BLaER1 treated with 17β-estradiol and CSF1 and Interleukin-3, amounts not matched to agents 10 nM and 100 nM (cell line): ENCODE results near the gene GSAP.
A peak's percentile ranks its signal among the peaks of the same experiment; 100 is the strongest.
"Not testable (repeated sequence)": the region's sequence is repeated elsewhere in the genome, so short reads cannot be mapped to it uniquely, and the experiment has no call there.

ENCODE experiments used
- H3K27ac ChIP-seq, 11 experiments: shearing (Covaris generic); formaldehyde crosslinking; 2 replicates each; pipeline ENCODE4 v1.8.1; 2022
- H3K27me3 ChIP-seq, 11 experiments: shearing (Covaris generic); formaldehyde crosslinking; 2 replicates each; pipeline ENCODE4 v1.8.1; 2022
- H3K36me3 ChIP-seq, 11 experiments: shearing (Covaris generic); formaldehyde crosslinking; 2 replicates each; pipeline ENCODE4 v1.8.1; 2022
- H3K4me1 ChIP-seq, 10 experiments: shearing (Covaris generic); formaldehyde crosslinking; 2 replicates each; pipeline ENCODE4 v1.8.1; 2022
- H3K4me2 ChIP-seq, 11 experiments: shearing (Covaris generic); formaldehyde crosslinking; 2 replicates each; pipeline ENCODE4 v1.8.1; 2022
- H3K4me3 ChIP-seq, 10 experiments: shearing (Covaris generic); formaldehyde crosslinking; 2 replicates each; pipeline ENCODE4 v1.8.1; 2022
- H3K9ac ChIP-seq, 11 experiments: shearing (Covaris generic); formaldehyde crosslinking; 2 replicates each; pipeline ENCODE4 v1.8.1; 2022
- H3K9me3 ChIP-seq, 11 experiments: shearing (Covaris generic); formaldehyde crosslinking; replicated peaks in 1 of 11; 2 replicates each; pipeline ENCODE4 v1.8.1; 2022
- H4K20me1 ChIP-seq, 11 experiments: shearing (Covaris generic); formaldehyde crosslinking; 2 replicates each; pipeline ENCODE4 v1.8.1; 2022
- Cebpa-rat ChIP-seq, 11 experiments: shearing (Covaris generic); IDR thresholded peaks; 2 replicates each; pipeline ENCODE4 v1.8.1; 2022

GSAP gene

GRCh38 chr7:77415823-77416620 lies at the start of gene GSAP:
Gene GSAP (minus strand): TSS chr7:77416349. CDS start chr7:77416321, 28 bp downstream.
- Histone ChIP-seq H4K20me1 (no peaks in the 10 kb centered on the region), H3K4me2 (peak within 1 kb of the TSS; percentile 93 to 100 (median 98)), H3K9ac (peak within 1 kb of the TSS; percentile 72 to 99 (median 87)), H3K4me3 (peak within 1 kb of the TSS; percentile 70 to 91 (median 72)), H3K9me3 (no peaks in the 10 kb centered on the region), H3K4me1 (peaks cover 26 to 74% (median 30%) of the 10 kb centered on the region in 10 experiments), H3K27me3 (peaks cover 0 to 20% (median 0%) of the 10 kb centered on the region in 11 experiments; a peak in 8 of 22 replicates), H3K36me3 (no peaks in the 10 kb centered on the region), H3K27ac (peak within 1 kb of the TSS; percentile 77 to 96 (median 87))
- TF ChIP-seq Cebpa-rat (IDR thresholded peaks at IDR 0.05) = no peak

- no peak overlapping the region for H3K27ac ChIP-seq
- H3K4me2 ChIP-seq = peak overlapping the region in 1 of 11 experiments; percentile 54; a peak in 1 of 22 replicates
- no peak for TF ChIP-seq Cebpa-rat (IDR thresholded peaks at IDR 0.05)
- H3K36me3 ChIP-seq = no peaks in the 10 kb centered on the region
- peaks cover 0 to 15% (median 0%) of the 10 kb centered on the region in 11 experiments; a peak in 6 of 22 replicates for H3K9me3 ChIP-seq
- H3K9ac ChIP-seq = no peak overlapping the region
- H3K4me3 ChIP-seq = no peak overlapping the region
- no peaks in the 10 kb centered on the region for H4K20me1 ChIP-seq
- H3K4me1 ChIP-seq = peaks cover 0 to 67% (median 3%) of the 10 kb centered on the region in 10 experiments; a peak in 9 of 20 replicates
- no peaks in the 10 kb centered on the region for H3K27me3 ChIP-seq
Measured at GRCh38 chr7:77465256-77465655, 49.1 kb upstream of the GSAP start.

GRCh38 chr7:77464589-77464988 lies 48.4 kb upstream of the GSAP start:
- peaks cover 0 to 67% (median 3%) of the 10 kb centered on the region in 10 experiments; a peak in 9 of 20 replicates for H3K4me1 ChIP-seq
- H3K9ac ChIP-seq = no peak overlapping the region
- no peak for TF ChIP-seq Cebpa-rat (IDR thresholded peaks at IDR 0.05)
- H3K4me2 ChIP-seq = peak overlapping the region in 3 of 11 experiments; percentile 40 to 54 (median 47); a peak in 2 of 22 replicates
- peaks cover 0 to 10% (median 0%) of the 10 kb centered on the region in 11 experiments; a peak in 6 of 22 replicates for H3K9me3 ChIP-seq
- H3K36me3 ChIP-seq = no peaks in the 10 kb centered on the region
- H3K27me3 ChIP-seq = no peaks in the 10 kb centered on the region
- no peak overlapping the region for H3K4me3 ChIP-seq
- H3K27ac ChIP-seq = peak overlapping the region in 1 of 11 experiments; percentile 53; a peak in 2 of 22 replicates
- no peaks in the 10 kb centered on the region for H4K20me1 ChIP-seq

- H3K9ac ChIP-seq, H3K9me3 ChIP-seq, H4K20me1 ChIP-seq, H3K27me3 ChIP-seq, H3K36me3 ChIP-seq, H3K4me3 ChIP-seq: not testable (repeated sequence)
- Histone ChIP-seq H3K27ac (peak overlapping the region in 4 of 11 experiments; percentile 19 to 72 (median 55); a peak in 8 of 22 replicates), H3K4me1 (peaks cover 0 to 77% (median 3%) of the 10 kb centered on the region in 10 experiments; a peak in 9 of 20 replicates), H3K4me2 (peak overlapping the region in 5 of 11 experiments; percentile 3 to 54 (median 46); a peak in 9 of 22 replicates)
- peak in 4 of 11 experiments; percentile 29 to 42 (median 32); a peak in 2 of 22 replicates for TF ChIP-seq Cebpa-rat (IDR thresholded peaks at IDR 0.05)
Measured at GRCh38 chr7:77463632-77464031, 47.5 kb upstream of the GSAP start.

- H3K9ac ChIP-seq = no peak overlapping the region
- H3K27me3 ChIP-seq = no peaks in the 10 kb centered on the region
- no peaks in the 10 kb centered on the region for H3K36me3 ChIP-seq
- peak overlapping the region in 2 of 11 experiments; percentile 32 to 71; a peak in 3 of 22 replicates for H3K27ac ChIP-seq
- no peak overlapping the region for H3K4me2 ChIP-seq
- TF ChIP-seq Cebpa-rat (IDR thresholded peaks at IDR 0.05) = no peak
- no peak overlapping the region for H3K4me3 ChIP-seq
- no peaks in the 10 kb centered on the region for H3K9me3 ChIP-seq
- no peaks in the 10 kb centered on the region for H4K20me1 ChIP-seq
- peaks cover 0 to 80% (median 3%) of the 10 kb centered on the region in 10 experiments; a peak in 9 of 20 replicates for H3K4me1 ChIP-seq
Measured at GRCh38 chr7:77461842-77462241, 45.7 kb upstream of the GSAP start.

GRCh38 chr7:77461246-77461645 lies 45.1 kb upstream of the GSAP start:
- Histone ChIP-seq H4K20me1 (no peaks in the 10 kb centered on the region), H3K9me3 (no peaks in the 10 kb centered on the region), H3K4me3 (no peak overlapping the region), H3K27ac (peak overlapping the region in 1 of 11 experiments; percentile 8; a peak in 1 of 22 replicates), H3K36me3 (no peaks in the 10 kb centered on the region), H3K4me1 (peaks cover 0 to 80% (median 3%) of the 10 kb centered on the region in 10 experiments; a peak in 9 of 20 replicates), H3K4me2 (peak overlapping the region in 1 of 11 experiments; percentile 16; a peak in 2 of 22 replicates), H3K9ac (no peak overlapping the region), H3K27me3 (no peaks in the 10 kb centered on the region)
- no peak for TF ChIP-seq Cebpa-rat (IDR thresholded peaks at IDR 0.05)

- H4K20me1 ChIP-seq = no peaks in the 10 kb centered on the region
- no peaks in the 10 kb centered on the region for H3K27me3 ChIP-seq
- no peak overlapping the region for H3K4me2 ChIP-seq
- H3K36me3 ChIP-seq = no peaks in the 10 kb centered on the region
- H3K27ac ChIP-seq = no peak overlapping the region
- H3K9me3 ChIP-seq = no peaks in the 10 kb centered on the region
- no peak for TF ChIP-seq Cebpa-rat (IDR thresholded peaks at IDR 0.05)
- H3K4me3 ChIP-seq = no peak overlapping the region
- peaks cover 0 to 86% (median 3%) of the 10 kb centered on the region in 10 experiments; a peak in 9 of 20 replicates for H3K4me1 ChIP-seq
- H3K9ac ChIP-seq = no peak overlapping the region
Measured at GRCh38 chr7:77460057-77460486, 43.9 kb upstream of the GSAP start.

GRCh38 chr7:77459311-77459726 lies 43.2 kb upstream of the GSAP start:
- 0 out of 22 replicates have a peak overlapping the region, but pooled peaks of 1 of the 11 experiments have one; percentile 1 for H3K27ac ChIP-seq
- peaks cover 0 to 86% (median 3%) of the 10 kb centered on the region in 10 experiments; a peak in 9 of 20 replicates for H3K4me1 ChIP-seq
- H3K36me3 ChIP-seq = no peaks in the 10 kb centered on the region
- H3K4me2 ChIP-seq = peak overlapping the region in 3 of 11 experiments; percentile 13 to 34 (median 23); a peak in 2 of 22 replicates
- no peak overlapping the region for H3K9ac ChIP-seq
- H3K9me3 ChIP-seq = no peaks in the 10 kb centered on the region
- H3K4me3 ChIP-seq = no peak overlapping the region
- no peaks in the 10 kb centered on the region for H3K27me3 ChIP-seq
- TF ChIP-seq Cebpa-rat (IDR thresholded peaks at IDR 0.05) = no peak
- no peaks in the 10 kb centered on the region for H4K20me1 ChIP-seq

GRCh38 chr7:77458786-77459185 lies 42.6 kb upstream of the GSAP start:
- Histone ChIP-seq H3K9me3 (no peaks in the 10 kb centered on the region), H3K4me2 (peak overlapping the region in 3 of 11 experiments; percentile 13 to 60 (median 34); a peak in 5 of 22 replicates), H3K4me1 (peaks cover 0 to 86% (median 2%) of the 10 kb centered on the region in 10 experiments; a peak in 9 of 20 replicates), H3K9ac (no peak overlapping the region), H3K27me3 (no peaks in the 10 kb centered on the region), H3K27ac (peak overlapping the region in 1 of 11 experiments; percentile 27; a peak in 1 of 22 replicates), H4K20me1 (no peaks in the 10 kb centered on the region), H3K4me3 (no peak overlapping the region), H3K36me3 (no peaks in the 10 kb centered on the region)
- peak in 5 of 11 experiments; percentile 32 to 88 (median 67); a peak in 7 of 22 replicates for TF ChIP-seq Cebpa-rat (IDR thresholded peaks at IDR 0.05)
